GM03348 (cell line): Measurements from ENCODE around the gene DHX16.

Experiments used
- DNase-seq: peaks from one replicate; pipeline ENCODE4 v3.0.0; 2012; ENCODE audit warnings: low spot score

The DHX16 gene

GRCh38 chr6:30626484-30627366, 46.1 kb downstream of the DHX16 start, which contains the start of gene ATAT1:
Gene ATAT1, plus strand, starts transcription at chr6:30626874.
- DNase-seq = peak; percentile 94

DNA sequence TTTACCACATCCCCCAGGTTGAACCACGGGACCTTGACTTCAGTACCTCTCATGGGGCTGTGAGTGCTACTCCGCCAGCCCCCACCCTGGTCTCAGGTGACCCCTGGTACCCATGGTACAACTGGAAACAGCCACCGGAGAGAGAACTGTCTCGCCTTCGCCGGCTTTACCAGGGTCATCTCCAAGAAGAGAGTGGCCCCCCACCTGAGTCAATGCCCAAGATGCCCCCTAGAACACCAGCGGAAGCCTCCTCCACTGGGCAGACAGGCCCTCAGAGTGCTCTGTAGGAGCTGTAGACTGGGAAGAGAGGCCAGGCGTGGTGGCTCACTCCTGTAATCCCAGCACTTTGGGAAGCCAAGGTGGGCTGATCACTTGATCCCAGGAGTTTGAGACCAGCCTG, 47.3 kb downstream of the DHX16 start:
- no peak for DNase-seq

DNA sequence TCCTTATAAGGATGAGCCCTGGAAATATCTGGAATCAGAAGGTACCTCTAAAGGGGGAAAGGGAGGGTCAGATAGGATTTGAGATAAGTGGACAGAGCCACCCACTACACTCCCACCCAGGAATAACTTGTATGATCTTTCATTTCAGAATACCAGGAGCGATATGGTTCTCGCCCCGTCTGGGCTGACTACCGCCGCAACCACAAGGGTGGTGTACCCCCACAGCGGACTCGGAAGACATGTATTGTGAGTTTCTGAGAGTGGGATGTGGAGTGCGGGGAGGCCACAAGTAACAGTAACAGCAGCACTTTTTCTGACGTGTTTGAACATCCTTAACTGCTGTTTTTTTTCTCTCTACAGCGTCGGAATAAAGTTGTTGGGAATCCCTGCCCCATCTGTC, 53.2 kb downstream of the DHX16 start:
- DNase-seq = no peak

GRCh38 chr6:30618270-30618797, 54.5 kb downstream of the DHX16 start:
- no peak for DNase-seq

GRCh38 chr6:30617565-30618269, 55.1 kb downstream of the DHX16 start, which contains the start of gene MRPS18B:
Gene MRPS18B, plus strand, starts transcription at chr6:30617840. Its CDS starts 26 bp downstream, at chr6:30617866.
- DNase-seq = peak; percentile 94

DNA sequence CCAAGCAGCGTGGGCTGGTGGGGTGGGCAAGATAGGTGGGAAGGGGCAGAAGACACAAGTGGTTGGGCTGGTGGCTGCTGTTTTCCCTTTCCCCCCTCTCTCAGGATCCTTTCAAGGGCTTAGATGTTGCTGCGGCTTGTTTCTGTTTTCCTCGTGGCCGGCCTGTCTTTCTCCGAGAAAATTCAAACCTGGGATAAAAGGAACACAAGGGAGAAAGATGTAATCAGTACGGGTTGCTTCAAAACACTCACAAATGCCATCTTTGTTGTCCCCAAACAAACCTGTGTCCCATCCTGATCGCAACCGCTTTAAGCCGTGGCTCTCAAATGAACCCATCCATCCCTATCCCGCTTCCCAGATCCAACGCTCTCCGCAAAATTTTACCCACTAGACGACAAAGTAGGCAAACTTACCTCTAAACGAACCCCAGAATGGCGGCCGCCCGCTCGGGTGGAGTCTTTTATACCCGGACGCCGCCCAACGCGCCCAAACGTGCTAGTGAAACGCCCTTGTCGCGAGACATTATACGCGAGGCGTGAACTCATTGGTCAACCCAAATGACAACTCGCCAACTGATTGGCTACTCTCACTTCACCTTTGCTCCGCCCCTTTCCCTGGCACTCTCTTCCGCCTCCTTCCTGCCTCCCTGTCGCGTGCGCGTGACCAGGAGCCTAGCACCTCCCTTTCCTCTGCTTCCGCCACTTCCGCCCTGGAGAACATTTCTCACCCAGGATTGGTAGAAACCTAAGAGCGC, 55.8 kb downstream of the DHX16 start, which contains the start of gene PPP1R10:
Gene PPP1R10, minus strand, starts transcription at position 433 of the 754 bp plus-strand sequence. CDS start 7,299 bp downstream, outside the sequence.
- peak; percentile 95 for DNase-seq

- DNase-seq = no peak
Observed at GRCh38 chr6:30615958-30616810, 56.6 kb downstream of the DHX16 start.

DNA sequence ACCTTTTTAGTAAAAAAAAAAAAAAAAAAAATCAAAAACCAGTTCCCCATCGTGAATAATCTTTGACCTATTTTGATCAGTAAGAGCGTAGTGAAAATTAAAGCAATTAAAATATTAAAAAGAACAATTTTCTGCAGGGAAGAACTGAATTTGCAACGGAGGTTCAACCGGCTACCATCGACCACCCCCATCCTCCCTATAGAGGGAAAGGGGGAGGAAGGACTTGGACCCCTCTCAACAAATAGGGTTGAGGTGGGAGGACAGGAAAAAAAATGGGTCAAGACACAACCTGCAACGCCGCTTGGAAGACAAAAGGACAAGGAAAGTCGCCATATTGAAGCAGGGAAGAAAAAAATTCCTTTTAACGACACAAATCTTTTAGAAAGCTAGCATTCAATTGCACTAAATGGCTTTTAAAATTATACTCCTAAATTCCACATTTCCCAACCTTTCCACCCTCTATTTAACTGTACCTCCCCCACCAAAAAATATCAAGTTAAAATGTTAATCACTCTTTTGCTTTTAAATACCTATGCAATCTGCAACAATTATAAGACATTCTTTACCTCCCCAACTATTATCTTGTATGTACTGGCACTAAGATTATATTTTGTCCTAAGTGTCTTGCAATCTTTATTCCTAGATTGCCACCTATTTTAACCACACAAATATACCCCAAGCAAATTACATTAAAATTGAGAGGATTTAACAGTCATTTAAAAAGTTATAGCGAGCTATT, 57.4 kb downstream of the DHX16 start:
- peak; percentile 47 for DNase-seq

DNA sequence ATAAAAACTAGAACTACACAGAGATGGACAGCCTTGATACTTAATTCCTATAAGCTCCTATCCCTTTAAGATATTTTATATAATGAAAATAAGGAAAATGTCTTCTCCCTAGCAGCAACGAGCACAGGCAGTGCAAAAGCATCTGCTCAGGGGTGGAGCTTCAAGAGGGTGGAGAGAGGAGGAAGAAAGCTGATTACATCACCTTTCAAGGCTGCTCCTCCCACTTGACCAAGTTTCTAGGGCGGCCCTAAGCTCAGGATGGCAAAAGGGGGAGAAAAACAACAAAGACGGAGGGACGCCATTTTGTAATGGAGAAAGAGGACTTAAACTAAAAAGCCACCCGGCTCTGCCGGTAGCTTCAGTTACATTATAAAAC, 58.0 kb downstream of the DHX16 start:
- DNase-seq = peak; percentile 86

DNA sequence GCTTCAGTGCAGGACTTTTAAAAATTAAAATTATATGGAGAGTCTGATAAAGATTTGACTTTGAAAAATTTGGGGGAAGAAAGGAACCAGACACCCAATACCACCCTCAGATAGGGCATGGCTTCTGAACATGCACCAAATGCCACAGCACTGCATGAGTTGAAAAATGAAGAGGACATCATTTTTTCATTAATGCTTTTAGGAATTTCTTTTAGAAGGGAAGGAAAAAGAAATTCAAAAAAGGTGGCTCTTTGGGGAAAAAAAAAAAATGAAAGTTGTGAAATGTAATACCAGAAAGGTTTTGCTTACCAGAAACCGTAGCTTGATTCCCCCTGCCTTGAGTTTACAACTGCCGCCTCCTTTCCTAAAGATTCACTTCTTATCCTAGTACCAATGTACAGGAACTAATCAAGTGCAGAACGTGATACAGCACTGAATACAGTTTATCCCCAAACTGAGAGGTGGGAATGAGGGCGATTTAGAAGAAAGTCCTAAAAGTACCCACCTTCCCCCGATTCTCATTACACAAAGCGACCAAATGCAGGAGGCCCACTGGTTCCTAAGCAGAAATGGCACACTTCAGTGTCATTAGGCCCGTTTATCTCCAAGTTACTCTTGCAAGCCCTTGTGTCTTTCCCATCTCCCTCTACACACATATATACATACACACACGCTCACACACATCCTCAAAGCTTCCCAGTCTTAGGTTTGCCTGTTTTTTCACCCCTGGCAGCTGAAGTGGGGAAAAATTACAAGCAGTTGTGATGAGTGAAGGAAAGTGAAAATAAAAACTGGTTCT, 58.6 kb downstream of the DHX16 start:
- DNase-seq = no peak

DNA sequence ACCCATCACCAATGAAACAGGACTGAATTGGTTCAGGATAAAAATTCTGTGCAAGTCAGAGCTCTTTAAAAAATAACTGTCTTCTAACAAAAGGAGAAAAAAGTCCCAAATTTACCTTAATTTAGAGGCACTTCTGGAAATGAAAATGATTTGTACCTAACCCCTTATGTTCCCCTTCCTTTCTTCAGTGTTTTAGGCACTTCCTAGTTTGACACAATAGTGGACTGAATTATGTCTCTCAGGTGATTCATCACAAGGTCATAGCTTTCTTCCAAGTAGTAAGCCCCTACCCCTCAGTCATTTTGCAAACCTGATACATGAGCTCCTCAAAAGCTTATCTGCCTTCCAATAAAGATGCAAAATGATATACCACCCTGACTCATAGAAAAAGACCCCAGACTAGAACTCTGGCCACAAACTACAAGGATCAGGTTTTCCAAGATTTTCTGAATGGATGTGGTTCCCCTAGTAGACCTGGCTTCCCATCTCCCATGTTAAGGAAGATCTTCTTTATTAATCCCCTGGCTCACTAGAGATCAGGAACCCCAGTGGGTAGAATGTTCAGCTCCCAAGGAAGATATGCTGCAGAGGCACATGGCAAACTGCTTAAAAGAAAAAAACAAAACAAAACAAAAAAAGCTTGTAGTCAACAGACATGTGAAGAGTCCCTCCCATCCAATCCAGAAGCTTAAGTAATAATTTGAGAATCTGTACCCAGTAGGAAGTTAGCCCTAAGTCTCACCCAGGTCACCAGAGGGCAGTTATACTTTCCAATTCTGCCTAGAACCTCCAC, 59.4 kb downstream of the DHX16 start:
- DNase-seq = no peak

DNA sequence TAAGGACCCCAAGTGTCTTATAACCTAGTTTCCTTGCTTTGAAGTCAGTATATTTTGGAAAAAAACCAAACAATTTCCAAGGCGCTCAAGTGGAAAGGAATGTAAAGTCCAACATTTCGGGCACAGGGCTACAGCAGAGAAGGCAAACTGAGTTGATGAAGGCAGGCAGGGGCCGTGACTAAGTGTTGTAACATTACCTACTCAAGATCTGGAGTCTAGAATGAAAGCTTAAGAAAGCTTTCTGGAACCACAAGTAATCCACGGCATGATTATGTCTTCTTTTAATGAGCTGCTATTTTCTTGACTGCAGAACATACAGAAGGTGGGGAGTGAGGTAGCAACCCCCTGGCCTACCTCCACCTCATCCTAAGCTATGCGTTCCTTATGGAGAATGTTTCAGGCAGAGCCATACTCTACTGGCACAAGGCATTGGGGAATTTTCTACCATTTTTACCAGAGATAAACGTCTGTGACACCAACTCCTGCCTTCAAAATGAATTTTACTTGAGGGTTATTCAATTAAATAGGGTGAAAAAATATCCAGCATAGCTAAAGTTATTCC, 60.0 kb downstream of the DHX16 start:
- no peak for DNase-seq

DNA sequence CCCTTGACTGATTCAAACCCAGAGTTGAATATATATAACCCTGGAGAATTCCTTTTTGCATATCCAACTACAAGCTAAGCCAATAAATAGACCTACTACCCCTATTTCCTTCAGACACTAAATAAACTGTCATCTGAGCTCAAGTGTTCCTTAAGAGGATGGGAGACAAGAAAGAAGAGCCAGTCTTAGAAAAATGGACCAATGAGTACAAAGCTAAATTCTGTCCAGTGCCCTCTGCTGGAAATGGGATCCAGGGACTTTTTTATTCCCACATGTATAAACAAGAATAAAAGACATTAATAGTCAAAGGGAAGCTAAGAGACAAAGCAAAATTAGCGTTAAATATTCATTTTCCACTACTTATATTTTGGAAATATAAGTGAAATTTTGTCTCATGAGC, 60.6 kb downstream of the DHX16 start:
- peak; percentile 50 for DNase-seq

DNA sequence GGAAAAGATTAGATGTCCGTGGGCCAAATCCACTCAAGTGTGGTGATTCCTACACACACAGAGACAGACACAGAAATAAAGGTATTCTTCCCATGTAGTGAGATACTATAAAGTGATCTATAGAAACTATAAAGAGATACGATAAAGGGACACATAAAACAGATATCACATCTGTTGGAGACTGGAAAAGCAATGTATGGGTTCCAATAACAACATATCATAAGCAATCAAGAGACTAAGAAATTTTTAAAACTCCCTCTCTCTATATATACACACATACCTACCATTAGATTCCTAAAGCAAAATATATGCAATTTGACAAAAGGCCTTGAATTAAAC, 61.0 kb downstream of the DHX16 start:
- DNase-seq = no peak

DNA sequence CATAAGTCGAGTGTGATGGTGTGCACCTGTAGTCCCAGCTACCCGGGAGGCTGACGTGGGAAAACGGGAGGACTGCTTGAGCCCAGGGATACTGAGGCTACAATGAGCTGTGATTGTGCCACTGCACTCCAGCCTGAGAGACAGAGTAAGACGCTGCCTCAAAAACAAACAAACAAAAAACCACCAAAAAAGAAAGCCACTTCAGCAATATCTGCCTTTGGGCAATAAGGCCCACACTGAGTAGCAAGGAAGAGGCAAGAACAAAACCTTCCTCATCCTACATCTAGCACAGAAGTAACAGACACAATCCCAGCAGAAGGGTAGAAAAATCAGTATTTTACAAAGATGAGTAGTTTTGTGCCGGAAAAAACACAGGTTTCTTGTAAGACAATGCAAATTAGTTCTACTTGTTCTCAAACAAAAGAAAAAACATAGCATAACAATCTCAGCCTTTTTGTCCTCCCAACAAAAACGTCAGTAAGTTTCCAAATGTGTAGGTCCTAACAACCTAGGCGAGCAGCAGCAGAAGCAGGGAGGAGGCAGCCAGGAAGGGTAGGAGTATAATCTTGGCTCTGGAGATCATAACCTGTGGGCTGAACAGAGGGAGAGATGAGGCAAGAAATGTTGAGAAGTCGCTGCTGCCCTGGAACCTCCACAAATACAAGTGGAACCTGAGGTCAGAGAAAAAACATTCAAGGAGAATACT, 61.5 kb downstream of the DHX16 start:
- no peak for DNase-seq

GRCh38 chr6:30610065-30610464, 62.7 kb downstream of the DHX16 start:
- DNase-seq = no peak

DNA sequence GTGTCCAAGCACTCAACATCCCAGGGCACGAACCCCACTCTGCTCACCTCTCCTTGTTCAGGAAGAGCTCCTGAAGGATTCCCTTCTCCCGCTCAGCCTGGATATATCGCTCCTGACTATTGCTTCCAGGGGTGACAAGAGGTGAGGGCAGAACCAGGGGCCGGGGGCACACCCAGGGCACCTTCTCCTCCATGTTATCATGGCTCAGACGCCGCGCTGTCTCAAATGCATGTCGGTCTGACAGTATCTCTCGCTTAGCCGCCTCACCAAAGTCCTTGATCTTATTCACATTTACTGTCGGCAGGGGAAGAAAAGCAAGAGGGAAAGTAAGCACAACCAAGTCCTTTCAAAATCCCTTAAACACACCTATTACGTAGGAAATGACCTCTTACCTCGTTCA, 68.8 kb downstream of the DHX16 start:
- DNase-seq = no peak
